Measurements from ENCODE around the gene PARVG. TPM values are rescaled to one million over a fixed set of nuclear protein-coding genes. Genes with fewer than 3 reads are reported as not detected.

The PARVG gene
- total and polyA plus RNA-seq, 2 of the 13 experiments (the other 11 are each of a cell fraction or from before 2014, with no cell fraction given) = not detected

GRCh38 chr22:44187652-44188230 is 7.0 kb downstream of the PARVG start:
- FAIRE-seq (no peak), ATAC-seq (no peak), DNase-seq (ENCODE audit: low spot score) (no peak)
- no peaks in the 10 kb centered on the region for H3K9me3 ChIP-seq (ENCODE audit: low read length)
- 4% methylated on average over 5 of the region's 12 CpGs for WGBS (ENCODE audit: low lambda C conversion rate)
- TF ChIP-seq ZNF138 (CRISPR knock-in tag; IDR thresholded peaks at IDR 0.05; ENCODE audit: low read depth) (no peak), THYN1 (CRISPR knock-in tag; IDR thresholded peaks at IDR 0.05; ENCODE audit: borderline replicate concordance, low read depth) (no peak), ATF7-NPFF (CRISPR knock-in tag; IDR thresholded peaks at IDR 0.05; ENCODE audit: low read depth) (no peak), HOMEZ (CRISPR knock-in tag; IDR thresholded peaks at IDR 0.05; ENCODE audit: low read depth) (no peak), BRF2 (CRISPR knock-in tag; IDR thresholded peaks at IDR 0.05) (no peak), SALL2 (CRISPR knock-in tag; IDR thresholded peaks at IDR 0.05) (no peak), ZKSCAN5 (CRISPR knock-in tag; IDR thresholded peaks at IDR 0.05) (no peak), MEIS2 (CRISPR knock-in tag; IDR thresholded peaks at IDR 0.05) (no peak), NCOA5 (CRISPR knock-in tag; IDR thresholded peaks at IDR 0.05) (no peak), ZNF839 (CRISPR knock-in tag; IDR thresholded peaks at IDR 0.05; ENCODE audit: borderline replicate concordance) (no peak), TAF15 (IDR thresholded peaks at IDR 0.05; ENCODE audit: low read depth, low read length, poor library complexity, severe bottlenecking) (no peak), TFE3 (CRISPR knock-in tag; IDR thresholded peaks at IDR 0.05) (no peak), TFDP2 (CRISPR knock-in tag; IDR thresholded peaks at IDR 0.05) (no peak), MXD4 (CRISPR knock-in tag; IDR thresholded peaks at IDR 0.05) (no peak)
- H3K4me1 ChIP-seq (ENCODE audit: insufficient read depth, low read length) = no peaks in the 10 kb centered on the region
- H3K36me3 ChIP-seq (replicated peaks in 1 of 2; ENCODE audit: control insufficient read depth in 1 of 2, insufficient read depth in 2 of 2, low read length in 2 of 2) = no peaks in the 10 kb centered on the region
- no peak overlapping the region for H2AFZ ChIP-seq (ENCODE audit: low read length)
- no peak overlapping the region for H3K4me2 ChIP-seq (ENCODE audit: low read depth, low read length)
- no peaks in the 10 kb centered on the region for H3K79me2 ChIP-seq (ENCODE audit: insufficient read depth, low read length)
- H4K20me1 ChIP-seq (ENCODE audit: insufficient read depth, low read length) = no peaks in the 10 kb centered on the region
- peaks cover 1 to 29% of the 10 kb centered on the region in 2 experiments; a peak in 4 of 5 replicates for H3K27me3 ChIP-seq (ENCODE audit: control insufficient read depth in 1 of 2, insufficient read depth in 2 of 2, low read length in 2 of 2)
- POLR2A ChIA-PET = no interaction called here
- intact Hi-C loops (cut with micrococcal nuclease; ENCODE audit: unreplicated experiment) = no loop called here
- H3K4me3 ChIP-seq (replicated peaks in 1 of 3; ENCODE audit: insufficient read depth in 1 of 3, low read depth in 2 of 3, low read length in 3 of 3) = no peak overlapping the region
- no peak overlapping the region for H3K27ac ChIP-seq (ENCODE audit: extremely low read length, insufficient read depth, low read length)
- no peak overlapping the region for H3K9ac ChIP-seq (ENCODE audit: insufficient read depth, low read depth, low read length)
- in situ Hi-C loops (cut with HindIII; ENCODE audit: extremely low pct_ligation_motif_present, low pct_unique_long_range_greater_than_20kb) = no loop called here
- CTCF ChIA-PET (ENCODE audit: low intra/inter-chr PET ratio, low total read pairs) = no interaction called here
- no TSS peak for BruUV-seq (replicated peaks)
